Transverse colon (tissue), 4 donors: ENCODE measurements around the gene EBF3. TPM values are rescaled to one million over a fixed set of nuclear protein-coding genes. Genes with fewer than 3 reads are reported as not detected.

Experiments used
- DNase-seq: peaks from one replicate; pipeline ENCODE4 v3.0.0-alpha.2; 2019
- H3K27ac ChIP-seq, 4 donors: fragments of 200-600 bp; sonication (generic); 2 replicates each; pipeline ENCODE4 v1.5.1; 2016 to 2018; ENCODE audit warnings: inconsistent platforms in 4 of 4
- H3K27me3 ChIP-seq: fragments of 200-600 bp; sonication (generic); 2 replicates; pipeline ENCODE4 v1.5.1; 2017; ENCODE audit warnings: inconsistent platforms
- H3K36me3 ChIP-seq, 4 donors: fragments of 200-600 bp; sonication (generic); 2 replicates each; pipeline ENCODE4 v1.5.1; 2017 to 2019; ENCODE audit warnings: inconsistent platforms in 4 of 4
- H3K4me1 ChIP-seq, 4 donors: fragments of 200-600 bp; sonication (generic); 2 replicates each; pipeline ENCODE4 v1.5.1; 2017 to 2020; ENCODE audit warnings: inconsistent platforms in 4 of 4
- H3K4me3 ChIP-seq, 4 donors: fragments of 200-600 bp; sonication (generic); 1 replicate in 1 of 4; 2 replicates in 3 of 4; pipeline versions ENCODE4 v1.5.1 to v1.6.1; 2017 to 2019; ENCODE audit warnings: inconsistent platforms in 4 of 4
- H3K9me3 ChIP-seq, 2 donors: fragments of 200-600 bp; sonication (generic); 2 replicates each; pipeline ENCODE4 v1.5.1; 2017 to 2019; ENCODE audit warnings: inconsistent platforms in 2 of 2
- CTCF ChIP-seq, 5 experiments: fragments of 200-600 bp in 3 of 5; fragments of 450-650 bp in 2 of 5; sonication (generic) in 3 of 5; IDR thresholded peaks; 1 replicate in 2 of 5; 2 replicates in 3 of 5; pipeline ENCODE4 v1.5.1; 2016 to 2017; ENCODE audit warnings: antibody characterized with exemption in 5 of 5, inconsistent platforms in 3 of 5, mild to moderate bottlenecking in 2 of 5, moderate library complexity in 1 of 5
- EP300 ChIP-seq: sonication (generic); formaldehyde crosslinking; IDR thresholded peaks from one replicate; pipeline ENCODE4 v1.6.1; 2017; ENCODE audit warnings: antibody characterized with exemption, low read depth
- POLR2A ChIP-seq: fragments of 450-650 bp; IDR thresholded peaks from one replicate; pipeline ENCODE4 v1.6.1; 2016; ENCODE audit warnings: antibody characterized with exemption, mild to moderate bottlenecking, moderate library complexity
- POLR2AphosphoS5 ChIP-seq, 3 donors: sonication (generic); formaldehyde crosslinking; IDR thresholded peaks; one replicate each; pipeline ENCODE4 v1.6.1; 2016; ENCODE audit warnings: antibody characterized with exemption in 3 of 3
- WGBS, 2 donors: methylation state at CpG; one replicate each; pipeline ENCODE4 v1.1.5; 2018; ENCODE audit warnings: low coverage in 1 of 2; 5-methylcytosine and 5-hydroxymethylcytosine counted together
- in situ Hi-C, 4 donors: fragments of 200-750 bp; cut with MboI; loops; one replicate each; pipeline versions ENCODE4 v1.15.0 to v1.15.1; 2017; ENCODE audit warnings: low sequenced_read_pairs in 3 of 4, low pct_ligation_motif_present in 1 of 4, low pct_unique_long_range_greater_than_20kb in 1 of 4
- intact Hi-C: fragments of 100-400 bp; cut with DNase I; formaldehyde crosslinking; loops from one replicate; pipeline ENCODE4 v1.15.1; 2023; ENCODE audit warnings: low total_unique reads
- total RNA-seq, 4 donors: library from RNA; depleted of rRNA; stranded (reverse); fragments of >200 nt; gene quantifications; one replicate each; pipeline ENCODE4 v1.1.0, GENCODE V29; 2016

Gene EBF3
- total RNA-seq, 4 donors from 2014 or later = 0.37 to 6.6 (median 1.0) TPM

DNA sequence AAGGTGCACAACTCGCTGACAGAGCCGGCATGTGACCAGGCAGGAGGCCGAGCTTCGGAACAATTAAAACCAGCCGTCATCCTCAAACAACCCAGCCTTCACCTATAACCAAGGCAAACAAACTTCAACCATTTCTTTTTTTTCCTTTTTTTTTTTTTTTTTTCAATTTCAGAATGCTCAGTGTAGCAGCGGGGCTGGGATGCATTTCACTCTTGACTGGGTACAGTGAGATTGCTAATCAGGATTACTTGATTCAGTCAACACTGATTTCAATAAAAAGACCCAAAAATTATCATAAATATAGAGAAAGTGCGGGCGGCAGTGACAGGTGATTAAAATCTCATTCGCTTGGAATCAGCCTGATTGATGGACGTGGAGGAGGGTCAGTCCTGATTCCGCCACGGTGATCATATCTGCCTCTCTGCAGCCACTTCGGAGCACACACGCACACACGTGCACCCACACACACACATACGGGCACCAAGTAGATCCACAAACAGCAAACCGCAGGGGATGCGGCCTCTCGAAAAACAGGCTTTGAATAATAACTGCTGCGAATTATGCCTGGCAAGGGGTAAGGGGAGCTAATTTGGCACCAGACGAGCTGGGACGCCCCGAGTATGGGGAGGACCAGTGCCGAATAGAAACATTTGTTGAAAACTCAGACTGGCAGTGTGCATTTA lies 31.2 kb downstream of the EBF3 start:
- no peaks in the 10 kb centered on the region for H3K36me3 ChIP-seq
- no peaks in the 10 kb centered on the region for H3K27me3 ChIP-seq
- WGBS, 2 donors = 76 to 86% methylated on average over 17 to 24 of the region's 24 CpGs
- H3K4me1 ChIP-seq = no peaks in the 10 kb centered on the region
- no peaks in the 10 kb centered on the region for H3K9me3 ChIP-seq
- no peak for DNase-seq
- intact Hi-C loops = no loop called here
- TF ChIP-seq EP300 = no peak
- no peak for TF ChIP-seq POLR2A
- TF ChIP-seq CTCF (IDR thresholded peaks at IDR 0.05) = no peak
- TF ChIP-seq POLR2AphosphoS5 (IDR thresholded peaks at IDR 0.05) = no peak
- in situ Hi-C loops = no loop called here
- no peak overlapping the region for H3K27ac ChIP-seq
- H3K4me3 ChIP-seq = no peak overlapping the region

DNA sequence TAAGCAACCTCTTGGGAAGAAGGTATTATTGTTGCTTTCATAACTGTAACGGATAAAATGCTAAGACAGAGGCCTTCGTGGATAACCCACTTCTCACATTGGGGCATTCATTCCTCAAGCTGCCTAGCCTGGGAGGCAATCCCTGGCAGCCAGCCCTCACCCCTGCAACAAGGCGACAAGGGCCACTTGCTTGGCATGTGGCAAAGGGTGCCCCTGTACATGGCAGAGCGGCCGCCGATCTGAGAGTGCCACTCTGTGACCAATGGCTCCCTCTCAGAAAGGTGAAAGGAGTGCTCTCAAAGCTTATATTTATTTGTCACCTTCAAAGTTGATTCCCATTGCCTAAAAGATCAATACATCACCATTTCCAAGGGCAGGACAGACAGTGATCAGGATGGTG lies 31.9 kb downstream of the EBF3 start:
- in situ Hi-C loops = no loop called here
- no peaks in the 10 kb centered on the region for H3K27me3 ChIP-seq
- no peaks in the 10 kb centered on the region for H3K36me3 ChIP-seq
- no peaks in the 10 kb centered on the region for H3K4me1 ChIP-seq
- intact Hi-C loops = no loop called here
- 95% methylated on average over 6 of the region's 6 CpGs; no CpG with 5 or more reads in 1 of the 2 donors for WGBS, 2 donors
- H3K27ac ChIP-seq = no peak overlapping the region
- TF ChIP-seq POLR2A (no peak), EP300 (no peak), CTCF (IDR thresholded peaks at IDR 0.05) (no peak), POLR2AphosphoS5 (IDR thresholded peaks at IDR 0.05) (no peak)
- no peak for DNase-seq
- H3K4me3 ChIP-seq = no peak overlapping the region
- H3K9me3 ChIP-seq = no peaks in the 10 kb centered on the region

- TF ChIP-seq CTCF (IDR thresholded peaks at IDR 0.05) (no peak), POLR2A (no peak), EP300 (no peak), POLR2AphosphoS5 (IDR thresholded peaks at IDR 0.05) (no peak)
- Histone ChIP-seq H3K4me1 (no peaks in the 10 kb centered on the region), H3K36me3 (no peaks in the 10 kb centered on the region), H3K27ac (no peak overlapping the region), H3K9me3 (no peaks in the 10 kb centered on the region), H3K4me3 (no peak overlapping the region), H3K27me3 (no peaks in the 10 kb centered on the region)
- no peak for DNase-seq
- WGBS, 2 donors = 67 to 80% methylated on average over 8 to 12 of the region's 12 CpGs
- in situ Hi-C loops (no loop called here), intact Hi-C loops (no loop called here)
Observed at GRCh38 chr10:129929343-129930292, 34.5 kb downstream of the EBF3 start.

GRCh38 chr10:129927351-129928120 lies 36.5 kb downstream of the EBF3 start:
- DNase-seq = no peak
- intact Hi-C loops = no loop called here
- Histone ChIP-seq H3K27ac (no peak overlapping the region), H3K36me3 (no peaks in the 10 kb centered on the region), H3K9me3 (no peaks in the 10 kb centered on the region), H3K4me1 (no peaks in the 10 kb centered on the region), H3K4me3 (no peak overlapping the region), H3K27me3 (no peaks in the 10 kb centered on the region)
- in situ Hi-C loops = no loop called here
- WGBS, 2 donors = 75% methylated on average over 15 of the region's 16 CpGs; no CpG with 5 or more reads in 1 of the 2 donors
- TF ChIP-seq POLR2AphosphoS5 (IDR thresholded peaks at IDR 0.05) (no peak), CTCF (IDR thresholded peaks at IDR 0.05) (no peak), POLR2A (no peak), EP300 (no peak)
